ENCODE data around the gene TIAM1. TPM values are rescaled to one million over a fixed set of nuclear protein-coding genes. Genes with fewer than 3 reads are reported as not detected.
A peak's percentile ranks its signal among the peaks of the same experiment; 100 is the strongest.

TIAM1 gene, protein sequence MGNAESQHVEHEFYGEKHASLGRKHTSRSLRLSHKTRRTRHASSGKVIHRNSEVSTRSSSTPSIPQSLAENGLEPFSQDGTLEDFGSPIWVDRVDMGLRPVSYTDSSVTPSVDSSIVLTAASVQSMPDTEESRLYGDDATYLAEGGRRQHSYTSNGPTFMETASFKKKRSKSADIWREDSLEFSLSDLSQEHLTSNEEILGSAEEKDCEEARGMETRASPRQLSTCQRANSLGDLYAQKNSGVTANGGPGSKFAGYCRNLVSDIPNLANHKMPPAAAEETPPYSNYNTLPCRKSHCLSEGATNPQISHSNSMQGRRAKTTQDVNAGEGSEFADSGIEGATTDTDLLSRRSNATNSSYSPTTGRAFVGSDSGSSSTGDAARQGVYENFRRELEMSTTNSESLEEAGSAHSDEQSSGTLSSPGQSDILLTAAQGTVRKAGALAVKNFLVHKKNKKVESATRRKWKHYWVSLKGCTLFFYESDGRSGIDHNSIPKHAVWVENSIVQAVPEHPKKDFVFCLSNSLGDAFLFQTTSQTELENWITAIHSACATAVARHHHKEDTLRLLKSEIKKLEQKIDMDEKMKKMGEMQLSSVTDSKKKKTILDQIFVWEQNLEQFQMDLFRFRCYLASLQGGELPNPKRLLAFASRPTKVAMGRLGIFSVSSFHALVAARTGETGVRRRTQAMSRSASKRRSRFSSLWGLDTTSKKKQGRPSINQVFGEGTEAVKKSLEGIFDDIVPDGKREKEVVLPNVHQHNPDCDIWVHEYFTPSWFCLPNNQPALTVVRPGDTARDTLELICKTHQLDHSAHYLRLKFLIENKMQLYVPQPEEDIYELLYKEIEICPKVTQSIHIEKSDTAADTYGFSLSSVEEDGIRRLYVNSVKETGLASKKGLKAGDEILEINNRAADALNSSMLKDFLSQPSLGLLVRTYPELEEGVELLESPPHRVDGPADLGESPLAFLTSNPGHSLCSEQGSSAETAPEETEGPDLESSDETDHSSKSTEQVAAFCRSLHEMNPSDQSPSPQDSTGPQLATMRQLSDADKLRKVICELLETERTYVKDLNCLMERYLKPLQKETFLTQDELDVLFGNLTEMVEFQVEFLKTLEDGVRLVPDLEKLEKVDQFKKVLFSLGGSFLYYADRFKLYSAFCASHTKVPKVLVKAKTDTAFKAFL (N-terminal part only)
- polyA plus RNA-seq (2013, experiment 1 of 2; ENCODE audit: insufficient read length), result 5.6 TPM
- polyA plus RNA-seq (2013, experiment 2 of 2; ENCODE audit: insufficient read length), result 5.9 TPM

DNA sequence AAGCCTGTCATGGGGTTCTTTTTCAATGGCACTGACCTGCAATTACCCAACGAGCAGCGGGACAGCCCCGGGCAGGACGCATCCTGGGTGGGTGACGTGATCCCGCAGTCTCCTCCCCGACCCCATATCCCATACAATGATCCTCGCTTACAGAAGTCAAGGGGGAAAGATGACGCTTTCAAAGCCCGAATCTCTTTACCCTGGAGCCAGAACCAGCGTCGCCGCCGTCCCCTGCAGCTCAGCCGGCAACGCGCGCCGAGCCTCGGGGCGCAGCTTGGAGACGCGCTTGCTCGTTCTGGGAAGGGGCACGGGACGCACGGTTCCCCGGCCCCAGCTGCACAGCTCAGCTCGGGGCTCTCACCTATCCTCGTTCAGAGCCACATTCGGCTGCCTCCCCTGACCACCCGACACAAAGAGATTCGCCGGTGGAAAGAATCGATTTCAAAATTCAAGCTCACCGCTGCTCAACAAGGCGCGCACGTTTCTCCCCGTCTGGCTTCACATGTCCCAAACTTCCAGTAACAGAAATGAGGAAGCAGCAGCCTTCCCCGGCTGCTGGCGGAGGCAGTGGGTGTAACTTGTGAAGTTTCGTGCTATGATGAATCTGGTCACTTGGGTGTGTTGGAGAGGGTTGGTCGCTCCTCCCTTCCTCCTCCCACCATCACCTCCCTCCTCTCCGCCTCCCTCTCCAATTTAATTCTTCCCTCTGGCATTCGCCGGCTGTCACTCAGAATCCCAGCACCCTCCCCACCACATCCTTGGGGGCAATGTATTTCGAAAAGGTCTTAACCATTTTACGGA, at the start of gene TIAM1:
Gene TIAM1 (minus strand): TSS at position 582 of the 801 bp plus-strand sequence. CDS start 77,289 bp downstream, outside the sequence.
- peak; percentile 75 for DNase-seq

DNA sequence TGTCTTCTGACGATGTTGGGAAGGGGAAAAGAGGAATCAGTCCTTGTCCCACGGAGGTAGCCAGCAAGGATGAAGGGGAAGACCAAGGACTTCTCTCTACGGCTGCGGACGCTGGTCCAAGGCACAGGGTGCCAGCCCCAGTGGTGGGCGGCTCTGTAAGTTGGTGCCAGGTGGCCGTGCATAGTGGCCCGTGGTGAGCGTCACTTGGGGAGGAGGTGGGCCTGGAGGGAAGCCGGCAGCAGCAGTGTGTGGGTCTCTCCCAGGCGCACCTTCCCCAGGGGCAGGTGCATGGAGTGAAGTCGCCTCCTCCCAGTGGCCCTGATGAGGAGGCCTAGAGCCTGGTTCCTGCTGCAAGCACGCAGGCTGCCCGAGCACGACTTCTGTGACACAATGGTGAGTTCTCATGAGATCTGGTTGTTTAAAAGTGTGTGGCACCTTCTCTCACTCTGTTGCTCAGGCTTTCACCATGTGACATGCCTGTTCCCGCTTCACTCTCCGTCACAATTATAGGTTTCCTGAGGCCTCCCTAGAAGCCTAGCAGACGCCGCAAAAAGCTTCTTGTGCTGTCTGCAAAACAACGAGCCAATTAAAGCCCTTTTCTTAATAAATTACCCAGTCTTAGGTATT, 43.6 kb upstream of the TIAM1 start:
- no peak for DNase-seq

DNA sequence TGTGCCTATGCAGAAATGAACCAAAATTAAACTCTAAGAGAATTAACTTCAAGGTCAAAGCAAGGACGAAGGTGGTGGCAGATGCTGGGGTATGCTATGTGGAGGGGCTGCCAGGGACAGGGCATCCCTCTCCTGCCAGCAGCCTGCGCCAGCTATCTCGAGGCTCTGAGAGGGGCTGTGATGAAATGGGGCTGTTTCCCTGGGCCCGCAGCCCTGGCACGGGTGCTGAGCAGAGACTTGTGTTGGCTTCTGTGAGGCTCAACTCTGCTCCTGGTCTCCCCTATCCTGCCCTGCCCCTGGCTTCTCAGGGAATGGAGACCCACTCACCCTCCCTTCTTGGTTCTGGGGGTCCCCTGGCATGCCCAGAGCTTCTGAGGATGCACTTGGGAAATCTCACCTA, 41.9 kb upstream of the TIAM1 start:
- DNase-seq, result no peak

DNA sequence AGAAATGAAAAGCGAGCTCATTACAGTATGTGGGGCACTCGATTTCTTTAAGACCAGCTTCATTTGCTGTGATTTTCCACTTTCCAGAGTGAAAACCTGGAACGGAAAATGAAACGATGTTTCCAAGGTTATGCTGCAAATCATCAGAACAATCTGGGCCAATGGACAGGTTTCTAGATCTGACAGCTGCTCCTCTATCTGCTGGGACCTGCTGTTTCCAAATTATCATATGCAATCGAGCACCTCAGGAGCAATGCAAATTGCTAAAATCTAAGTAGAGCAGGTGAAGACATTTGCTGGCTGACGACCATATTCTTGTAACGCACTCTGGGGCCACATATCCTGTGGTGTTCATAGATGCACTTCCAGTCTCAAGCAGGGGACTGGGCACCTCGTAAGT, 39.7 kb upstream of the TIAM1 start:
- no peak for DNase-seq

DNA sequence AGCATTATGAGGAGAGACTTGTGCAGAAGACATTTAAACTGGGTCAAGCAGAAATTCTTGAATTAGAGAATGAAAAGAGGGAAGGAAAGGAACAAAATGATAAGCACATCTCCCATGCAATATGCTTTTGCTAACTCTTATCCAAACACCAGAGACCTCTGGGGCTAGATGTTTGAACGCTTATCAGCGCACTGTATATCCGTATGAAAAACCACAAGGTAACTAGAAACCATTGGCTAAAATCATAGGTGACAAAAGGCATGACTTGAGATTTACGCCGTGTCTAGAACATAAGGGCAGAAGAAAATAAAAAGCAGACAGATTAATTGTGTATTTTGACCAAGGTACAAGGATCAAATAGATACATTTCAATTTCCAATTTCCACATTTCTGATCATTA, 38.0 kb upstream of the TIAM1 start:
- DNase-seq, result no peak

DNA sequence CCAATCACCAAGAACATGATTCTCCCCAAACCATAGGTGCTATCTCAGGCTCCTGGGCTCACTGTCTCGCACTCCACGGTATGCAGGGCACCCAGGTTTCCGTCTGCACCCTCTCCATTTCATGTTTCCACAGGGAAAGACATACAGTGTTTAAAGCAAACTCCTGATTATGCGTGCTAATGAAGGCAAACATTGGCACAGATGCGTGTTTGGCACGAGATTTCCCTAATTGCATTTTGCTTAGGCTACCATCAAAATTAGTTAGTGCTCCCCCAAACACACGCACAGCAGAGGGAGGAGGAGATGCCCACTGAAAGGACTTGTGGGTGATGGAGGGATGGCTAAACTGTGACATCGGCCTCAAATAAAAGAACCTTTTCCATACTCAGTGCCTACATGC, 32.2 kb upstream of the TIAM1 start:
- no peak for DNase-seq

DNA sequence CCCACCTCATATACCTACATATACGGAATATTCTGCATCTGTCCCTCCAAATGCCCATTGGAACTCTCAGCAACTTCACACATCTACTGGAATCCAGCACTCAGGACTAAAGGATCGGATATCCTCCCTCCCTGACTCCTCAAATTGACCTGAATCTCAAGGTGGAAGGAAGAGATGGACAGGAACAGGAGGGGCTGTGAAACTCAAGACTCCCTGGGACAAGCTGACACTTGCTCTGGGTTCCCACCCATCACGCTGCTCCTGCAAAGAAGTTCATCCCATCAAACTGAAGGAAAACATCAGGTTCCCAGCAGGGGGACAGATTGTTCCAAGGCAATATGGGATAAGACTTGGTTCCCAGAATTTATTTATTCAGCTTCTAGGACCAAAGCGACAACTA, 30.3 kb upstream of the TIAM1 start:
- no peak for DNase-seq

DNA sequence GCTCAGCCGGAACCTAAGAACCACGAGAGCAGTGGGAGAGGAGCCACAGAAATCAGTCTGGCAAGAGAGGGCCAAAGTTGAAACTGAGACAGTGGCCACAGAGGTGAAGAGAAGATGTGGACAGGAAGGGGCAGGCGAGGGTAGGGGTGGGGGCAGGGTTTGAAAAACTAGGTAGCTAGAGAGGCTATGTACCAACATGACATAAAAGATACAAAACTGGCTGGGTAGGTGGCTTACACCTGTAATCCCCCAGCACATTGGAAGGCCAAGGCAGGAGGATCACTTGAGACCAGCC, 28.4 kb upstream of the TIAM1 start:
- no peak for DNase-seq

DNA sequence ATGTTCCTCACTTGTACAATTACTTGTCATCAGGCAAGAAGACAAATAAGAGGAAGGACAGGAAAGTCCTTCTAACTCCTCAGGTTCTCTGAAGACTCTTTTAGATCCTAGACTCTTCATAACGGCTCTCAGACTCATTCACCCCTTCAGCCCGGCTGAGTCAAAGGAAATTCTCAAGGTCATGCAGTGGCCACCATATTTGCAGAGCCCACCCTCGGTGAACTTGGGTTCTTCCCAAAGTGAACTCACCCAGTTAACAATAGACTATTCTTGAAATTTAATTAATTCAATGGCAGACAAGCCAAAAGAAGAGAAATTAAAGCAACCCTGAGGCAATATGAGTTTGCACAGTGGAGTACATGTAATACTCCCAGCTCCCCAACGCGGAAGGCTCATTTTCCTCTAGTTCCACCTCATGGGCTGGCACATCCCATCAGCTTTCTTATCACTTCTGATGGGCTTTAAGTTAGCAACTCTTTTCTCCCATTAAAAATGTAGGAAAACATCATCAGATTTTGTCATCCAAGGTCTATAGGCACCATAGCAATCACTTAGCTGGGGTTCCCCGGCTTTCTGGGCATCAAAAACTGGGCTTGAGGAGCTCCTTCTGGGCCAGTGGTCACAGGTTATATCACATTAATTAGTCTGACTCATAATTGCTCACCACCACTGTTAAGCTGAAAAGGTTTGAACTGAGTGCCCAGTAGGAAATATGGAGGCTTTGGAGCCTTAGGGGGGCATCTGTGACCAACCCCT, 27.8 kb upstream of the TIAM1 start:
- no peak for DNase-seq

DNA sequence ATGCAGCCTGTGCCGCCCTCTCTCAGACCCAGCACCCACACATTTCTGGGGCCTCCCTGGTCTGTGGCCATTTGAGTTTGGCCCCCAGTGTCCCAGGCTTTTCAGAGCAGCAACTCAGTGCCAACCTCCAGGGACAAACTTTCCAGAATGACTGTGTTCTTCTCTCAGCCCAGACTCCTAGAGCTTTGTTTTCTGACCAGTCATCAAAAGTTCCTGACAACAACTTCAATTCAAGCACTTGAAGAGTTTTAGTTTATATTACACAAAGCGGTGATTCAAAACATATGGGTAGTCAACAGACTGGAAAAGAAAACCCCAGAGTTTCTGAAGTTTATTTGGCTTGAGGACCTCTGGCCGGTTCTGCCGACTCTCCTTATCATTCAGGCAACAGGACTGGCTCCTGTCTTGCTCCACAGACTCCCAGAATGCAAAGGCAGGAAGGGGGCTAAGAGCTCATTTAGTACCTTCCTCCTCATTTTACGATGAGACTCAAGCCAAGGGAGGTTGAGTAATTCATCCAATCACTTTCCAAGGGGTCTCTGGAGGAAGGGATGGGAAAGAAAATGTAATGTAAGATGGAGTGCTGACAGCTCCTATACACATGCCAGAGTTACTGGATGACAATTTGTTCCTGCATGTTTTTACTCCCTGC, 27.0 kb upstream of the TIAM1 start:
- peak; percentile 30 for DNase-seq

DNA sequence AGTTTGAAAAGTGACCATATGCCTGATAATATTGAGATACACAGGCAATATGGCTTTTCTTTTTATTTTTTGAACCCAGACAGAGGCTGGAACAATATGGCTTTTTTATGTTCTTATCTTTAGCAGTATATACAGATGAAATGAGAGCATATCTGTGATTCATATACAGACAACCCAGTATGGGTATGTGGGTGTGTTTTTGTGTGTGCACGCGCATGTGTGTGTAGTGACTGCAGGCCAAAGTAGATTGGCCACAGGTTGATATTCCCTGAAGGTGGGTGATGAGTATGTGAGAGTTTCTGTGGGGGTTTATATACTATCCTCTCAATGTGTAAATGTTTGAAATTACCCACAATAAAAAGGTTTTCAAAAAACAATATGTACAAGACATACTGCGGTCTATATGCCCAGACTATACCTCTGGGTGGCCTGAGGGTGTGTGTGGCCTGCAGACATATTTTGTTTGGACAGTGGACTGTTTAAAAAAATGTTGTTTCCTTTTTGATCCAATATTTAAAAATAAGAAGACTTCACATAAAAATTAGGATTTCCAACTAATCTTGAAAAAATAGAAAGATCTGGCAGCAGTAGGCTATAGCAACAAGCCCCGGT, 26.3 kb upstream of the TIAM1 start:
- no peak for DNase-seq

DNA sequence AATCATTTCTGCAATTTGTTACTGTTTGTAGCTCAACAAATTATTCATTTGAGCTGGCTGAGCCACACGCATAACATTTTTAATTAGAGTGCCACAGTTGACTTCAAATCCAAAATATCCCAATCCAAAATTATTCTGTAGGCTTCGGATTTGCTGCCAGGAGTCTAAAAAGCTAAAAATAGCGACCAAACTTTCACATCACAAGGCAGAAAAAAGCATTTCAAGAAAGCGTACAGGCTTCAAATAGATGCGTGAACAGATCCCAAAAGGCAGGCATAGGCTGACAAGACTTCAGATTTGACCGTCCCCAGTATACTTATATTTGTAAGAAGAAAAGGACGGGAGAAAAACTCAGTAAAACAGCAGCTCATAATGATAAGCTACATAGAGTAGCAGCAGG, 24.3 kb upstream of the TIAM1 start:
- no peak for DNase-seq

DNA sequence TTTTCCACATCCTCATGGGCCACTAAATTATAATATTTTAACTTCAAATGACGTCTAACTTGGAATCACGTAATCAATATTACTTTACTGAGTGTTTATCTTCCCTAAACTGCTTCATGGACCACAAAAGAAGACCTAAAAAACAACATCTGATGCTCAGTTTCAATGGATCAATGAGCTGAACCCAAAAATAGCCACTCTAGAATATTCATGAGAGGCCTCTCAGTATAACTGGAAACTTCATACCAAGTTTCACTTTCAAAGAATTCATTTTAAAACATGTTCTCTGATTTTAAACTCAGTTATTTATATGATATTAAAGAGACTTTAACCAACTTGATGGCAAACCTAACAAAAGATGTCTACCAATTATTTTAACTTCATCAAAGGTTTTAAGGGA, 23.7 kb upstream of the TIAM1 start:
- no peak for DNase-seq

DNA sequence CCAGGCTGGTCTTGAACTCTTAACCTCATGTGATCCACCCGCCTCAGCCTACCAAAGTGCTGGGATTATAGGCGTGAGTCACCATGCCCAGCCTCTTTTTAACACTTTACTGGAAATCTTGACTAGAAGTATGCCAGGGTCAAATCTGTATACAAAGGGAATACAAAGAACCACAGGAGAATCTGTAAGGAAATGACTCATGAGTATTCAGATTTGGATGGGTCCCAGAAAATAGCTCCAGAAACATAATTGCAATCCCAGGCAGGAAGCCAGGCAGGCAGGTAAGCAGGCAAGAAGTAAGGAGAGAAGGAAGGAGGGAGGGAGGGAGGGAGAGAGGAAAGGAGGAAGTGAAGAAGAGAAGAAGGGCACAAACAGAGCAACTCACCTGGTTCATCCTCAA, 22.8 kb upstream of the TIAM1 start:
- DNase-seq, result peak; percentile 90

DNA sequence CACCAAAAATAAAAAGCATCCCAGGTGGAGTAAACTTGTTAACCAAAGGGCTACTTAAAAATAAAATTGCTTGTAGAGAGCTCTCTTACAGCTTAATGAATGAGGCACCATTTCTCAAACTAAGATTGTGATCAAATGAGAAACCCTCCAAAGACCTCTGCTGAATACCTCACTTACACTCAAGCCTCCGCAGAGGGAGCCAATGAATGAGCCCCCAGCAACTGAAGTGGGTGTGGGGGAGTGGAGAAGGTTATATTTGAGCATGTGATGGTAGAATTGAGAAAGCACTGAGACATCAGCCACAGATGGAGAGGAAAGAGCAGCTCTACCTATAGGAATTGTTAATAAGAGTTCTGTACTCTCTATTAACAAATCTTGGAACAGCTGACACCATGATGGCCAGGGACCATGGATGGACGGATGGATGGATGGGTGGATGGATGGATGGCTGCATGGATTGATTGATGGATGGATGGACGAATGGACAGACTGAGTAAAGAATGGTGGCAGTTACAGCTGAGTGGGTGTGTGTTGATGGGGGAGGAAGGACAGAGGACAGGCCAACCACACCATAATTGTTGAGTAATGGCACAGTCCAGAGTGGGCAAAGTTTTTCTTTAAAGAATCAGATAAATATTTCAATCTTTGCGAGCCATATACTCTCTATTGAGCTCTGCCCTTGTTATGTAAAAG, 20.3 kb upstream of the TIAM1 start:
- DNase-seq, result no peak

DNA sequence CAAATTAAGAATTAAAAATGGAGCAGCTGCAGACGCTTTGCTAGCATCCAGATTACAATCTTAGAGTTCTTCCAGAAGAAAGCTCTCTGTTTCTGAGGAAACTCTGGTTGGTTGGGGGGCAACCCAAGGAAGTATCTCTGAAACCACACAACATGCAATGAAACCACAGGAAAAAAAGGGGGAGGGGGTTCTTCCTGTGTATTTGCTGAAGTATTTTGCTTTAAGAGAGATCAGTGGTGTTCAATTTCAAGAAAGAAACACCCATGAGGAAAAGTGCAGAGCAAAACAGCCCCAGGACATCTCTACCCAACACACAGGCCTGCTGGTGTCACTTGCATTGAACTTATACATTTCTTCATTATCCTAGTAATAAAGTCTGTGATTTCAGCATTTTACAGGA, 19.7 kb upstream of the TIAM1 start:
- DNase-seq, result peak; percentile 25

DNA sequence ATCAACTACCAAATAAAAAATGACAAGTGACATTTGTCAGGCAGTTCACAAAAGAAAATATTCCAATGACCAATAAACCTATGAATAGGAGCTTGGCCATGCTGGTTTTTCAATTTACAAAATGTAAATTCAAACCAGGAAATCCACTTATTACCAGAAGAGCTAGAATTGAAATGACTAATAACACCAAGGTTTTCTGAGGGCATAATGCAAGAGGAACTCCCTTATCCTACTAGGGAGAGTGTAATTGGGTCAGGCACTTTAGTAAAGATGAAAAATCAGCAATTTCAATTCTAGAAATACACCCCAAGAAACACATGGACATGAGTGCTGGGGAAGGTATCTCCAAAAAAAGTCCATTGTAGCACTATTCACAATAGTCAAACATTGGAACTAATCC, 16.7 kb upstream of the TIAM1 start:
- no peak for DNase-seq

DNA sequence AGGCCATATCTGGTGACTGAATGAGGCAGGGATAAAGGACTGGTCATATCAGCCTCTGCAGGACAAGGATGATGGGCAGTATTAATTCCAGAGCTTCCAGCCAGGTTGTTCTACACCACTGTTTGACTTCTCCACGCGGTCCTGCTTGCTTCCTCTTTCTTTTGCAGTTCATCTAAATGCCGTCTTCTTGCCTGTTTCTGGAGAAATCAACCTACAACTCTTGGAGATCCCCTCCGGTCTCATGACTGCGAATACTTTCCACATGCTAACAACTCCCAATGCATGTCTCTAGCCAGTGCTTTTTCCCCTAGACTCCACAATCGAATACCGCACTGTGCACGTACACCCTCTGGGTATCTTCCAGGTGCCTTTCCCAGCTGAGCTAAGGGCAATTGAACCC, 14.1 kb upstream of the TIAM1 start:
- no peak for DNase-seq

DNA sequence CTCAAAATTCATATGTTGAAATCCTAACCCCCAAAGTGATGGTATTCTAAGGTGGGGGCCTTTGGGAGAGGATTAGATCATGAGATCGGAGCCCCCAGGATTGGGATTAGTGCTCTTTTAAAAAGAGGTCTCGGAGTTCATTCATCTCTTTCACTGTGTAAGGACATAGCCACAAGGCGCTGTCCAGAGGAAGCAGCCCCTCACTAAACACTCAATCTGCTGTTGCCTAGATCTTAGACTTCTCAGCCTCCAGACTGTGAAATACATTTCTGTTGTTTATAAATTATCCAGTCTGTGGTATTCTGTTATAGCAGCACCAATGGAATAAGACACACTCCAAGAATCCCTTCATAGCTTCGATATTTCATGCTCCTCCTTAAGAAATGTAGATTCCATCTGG, 12.4 kb upstream of the TIAM1 start:
- no peak for DNase-seq

All from fibroblast of skin of abdomen (primary cell).